ENCODE data around the gene DOCK9. TPM values are rescaled to one million over a fixed set of nuclear protein-coding genes. Genes with fewer than 3 reads are reported as not detected.
A peak's percentile ranks its signal among the peaks of the same experiment; 100 is the strongest.

DOCK9 gene
- total RNA-seq, 1 donor, result 44.5 TPM

GRCh38 chr13:99012539-99012938 is 34.7 kb upstream of the DOCK9 start:
- TF ChIP-seq, protein P1, sequence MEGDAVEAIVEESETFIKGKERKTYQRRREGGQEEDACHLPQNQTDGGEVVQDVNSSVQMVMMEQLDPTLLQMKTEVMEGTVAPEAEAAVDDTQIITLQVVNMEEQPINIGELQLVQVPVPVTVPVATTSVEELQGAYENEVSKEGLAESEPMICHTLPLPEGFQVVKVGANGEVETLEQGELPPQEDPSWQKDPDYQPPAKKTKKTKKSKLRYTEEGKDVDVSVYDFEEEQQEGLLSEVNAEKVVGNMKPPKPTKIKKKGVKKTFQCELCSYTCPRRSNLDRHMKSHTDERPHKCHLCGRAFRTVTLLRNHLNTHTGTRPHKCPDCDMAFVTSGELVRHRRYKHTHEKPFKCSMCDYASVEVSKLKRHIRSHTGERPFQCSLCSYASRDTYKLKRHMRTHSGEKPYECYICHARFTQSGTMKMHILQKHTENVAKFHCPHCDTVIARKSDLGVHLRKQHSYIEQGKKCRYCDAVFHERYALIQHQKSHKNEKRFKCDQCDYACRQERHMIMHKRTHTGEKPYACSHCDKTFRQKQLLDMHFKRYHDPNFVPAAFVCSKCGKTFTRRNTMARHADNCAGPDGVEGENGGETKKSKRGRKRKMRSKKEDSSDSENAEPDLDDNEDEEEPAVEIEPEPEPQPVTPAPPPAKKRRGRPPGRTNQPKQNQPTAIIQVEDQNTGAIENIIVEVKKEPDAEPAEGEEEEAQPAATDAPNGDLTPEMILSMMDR (IDR thresholded peaks at IDR 0.05; ENCODE audit: extremely low read depth, low read depth, low read length), result no peak
- Histone ChIP-seq H3K4me3 (ENCODE audit: insufficient read depth, low read length) (no peak overlapping the region), H3K27ac (ENCODE audit: low read depth, low read length) (no peak overlapping the region), H3K4me2 (ENCODE audit: insufficient read depth, low read length) (no peak overlapping the region), H3K4me1 (ENCODE audit: insufficient read depth, low read length) (peaks cover 2% of the 10 kb centered on the region), H3K9me3 (ENCODE audit: low read depth, low read length) (no peaks in the 10 kb centered on the region), H3K79me2 (ENCODE audit: insufficient read depth, low read length) (no peaks in the 10 kb centered on the region), H4K20me1 (ENCODE audit: insufficient read depth, low read length) (no peaks in the 10 kb centered on the region), H2AFZ (ENCODE audit: low read length) (no peak overlapping the region), H3K27me3 (ENCODE audit: insufficient read depth, low read length) (no peaks in the 10 kb centered on the region), H3K36me3 (ENCODE audit: insufficient read depth, low read length) (no peaks in the 10 kb centered on the region)
- DNase-seq (ENCODE audit: insufficient read length, low spot score, missing footprints), result no peak

DNA sequence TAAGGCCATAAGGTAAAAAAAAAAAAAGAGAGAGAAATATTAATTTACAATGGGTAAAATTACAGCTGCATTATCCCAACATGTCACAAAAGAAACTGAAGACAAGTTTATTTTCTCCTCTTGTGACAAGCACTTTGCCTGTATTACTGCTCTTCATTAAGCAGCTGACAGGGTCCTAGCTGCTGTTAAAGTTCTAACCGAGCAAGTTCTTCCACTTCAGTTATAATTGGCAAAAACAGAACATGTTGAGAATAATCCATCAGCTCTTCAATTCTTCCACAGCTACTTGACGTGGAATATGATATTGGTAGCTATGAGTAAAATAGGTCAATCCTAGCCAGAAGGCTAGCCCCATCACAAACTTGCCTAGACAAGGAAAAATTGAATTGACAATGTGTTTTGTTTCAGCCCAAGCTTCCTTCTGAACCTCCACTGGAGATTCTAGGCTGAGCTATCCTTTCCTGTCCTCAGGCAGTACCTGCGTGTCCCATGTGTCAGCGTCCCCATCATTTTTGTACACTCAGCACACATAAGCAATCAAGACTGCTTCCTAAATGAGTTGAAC is 32.2 kb upstream of the DOCK9 start:
- TF ChIP-seq, protein P1 (IDR thresholded peaks at IDR 0.05; ENCODE audit: extremely low read depth, low read depth, low read length), result no peak
- no peak overlapping the region for H3K4me3 ChIP-seq (ENCODE audit: insufficient read depth, low read length)
- no peaks in the 10 kb centered on the region for H3K9me3 ChIP-seq (ENCODE audit: low read depth, low read length)
- H3K79me2 ChIP-seq (ENCODE audit: insufficient read depth, low read length), result no peaks in the 10 kb centered on the region
- H3K27me3 ChIP-seq (ENCODE audit: insufficient read depth, low read length), result no peaks in the 10 kb centered on the region
- no peak overlapping the region for H3K4me2 ChIP-seq (ENCODE audit: insufficient read depth, low read length)
- DNase-seq (ENCODE audit: insufficient read length, low spot score, missing footprints), result no peak
- no peak overlapping the region for H2AFZ ChIP-seq (ENCODE audit: low read length)
- no peak overlapping the region for H3K27ac ChIP-seq (ENCODE audit: low read depth, low read length)
- no peaks in the 10 kb centered on the region for H3K36me3 ChIP-seq (ENCODE audit: insufficient read depth, low read length)
- no peaks in the 10 kb centered on the region for H4K20me1 ChIP-seq (ENCODE audit: insufficient read depth, low read length)
- H3K4me1 ChIP-seq (ENCODE audit: insufficient read depth, low read length), result peaks cover 5% of the 10 kb centered on the region

- H3K79me2 ChIP-seq (ENCODE audit: insufficient read depth, low read length), result no peaks in the 10 kb centered on the region
- no peak overlapping the region for H3K4me3 ChIP-seq (ENCODE audit: insufficient read depth, low read length)
- no peaks in the 10 kb centered on the region for H4K20me1 ChIP-seq (ENCODE audit: insufficient read depth, low read length)
- TF ChIP-seq, protein P1 (IDR thresholded peaks at IDR 0.05; ENCODE audit: extremely low read depth, low read depth, low read length), result no peak
- H3K9me3 ChIP-seq (ENCODE audit: low read depth, low read length), result no peaks in the 10 kb centered on the region
- no peaks in the 10 kb centered on the region for H3K36me3 ChIP-seq (ENCODE audit: insufficient read depth, low read length)
- peaks cover 5% of the 10 kb centered on the region for H3K4me1 ChIP-seq (ENCODE audit: insufficient read depth, low read length)
- no peak overlapping the region for H2AFZ ChIP-seq (ENCODE audit: low read length)
- H3K27me3 ChIP-seq (ENCODE audit: insufficient read depth, low read length), result no peaks in the 10 kb centered on the region
- no peak overlapping the region for H3K4me2 ChIP-seq (ENCODE audit: insufficient read depth, low read length)
- no peak for DNase-seq (ENCODE audit: insufficient read length, low spot score, missing footprints)
- H3K27ac ChIP-seq (ENCODE audit: low read depth, low read length), result no peak overlapping the region
Observed at GRCh38 chr13:99008577-99008976, 30.7 kb upstream of the DOCK9 start.

GRCh38 chr13:99007414-99007986 is 29.6 kb upstream of the DOCK9 start:
- Histone ChIP-seq H3K27me3 (ENCODE audit: insufficient read depth, low read length) (no peaks in the 10 kb centered on the region), H3K27ac (ENCODE audit: low read depth, low read length) (no peak overlapping the region), H3K4me3 (ENCODE audit: insufficient read depth, low read length) (no peak overlapping the region), H3K36me3 (ENCODE audit: insufficient read depth, low read length) (no peaks in the 10 kb centered on the region), H4K20me1 (ENCODE audit: insufficient read depth, low read length) (no peaks in the 10 kb centered on the region), H3K4me1 (ENCODE audit: insufficient read depth, low read length) (peaks cover 5% of the 10 kb centered on the region), H2AFZ (ENCODE audit: low read length) (no peak overlapping the region), H3K9me3 (ENCODE audit: low read depth, low read length) (no peaks in the 10 kb centered on the region), H3K4me2 (ENCODE audit: insufficient read depth, low read length) (no peak overlapping the region), H3K79me2 (ENCODE audit: insufficient read depth, low read length) (no peaks in the 10 kb centered on the region)
- TF ChIP-seq, protein P1 (IDR thresholded peaks at IDR 0.05; ENCODE audit: extremely low read depth, low read depth, low read length), result no peak
- DNase-seq (ENCODE audit: insufficient read length, low spot score, missing footprints), result peak; percentile 14

All from osteoblast (primary cell).